GM18520 (cell line): ENCODE measurements around the gene TBRG4.

ENCODE experiments used
- ATAC-seq: cut with Tn5 transposase; IDR thresholded peaks from one replicate; pipeline ENCODE4 v1.9.1; 2021; ENCODE audit not compliant: unreplicated experiment

TBRG4 gene

GRCh38 chr7:45060295-45060694, 51.2 kb downstream of the TBRG4 start:
- no peak for ATAC-seq

GRCh38 chr7:45057878-45058277, 53.6 kb downstream of the TBRG4 start:
- no peak for ATAC-seq

GRCh38 chr7:45055594-45056219, 55.8 kb downstream of the TBRG4 start:
- no peak for ATAC-seq

- ATAC-seq, result no peak
Observed at GRCh38 chr7:45055016-45055415, 56.5 kb downstream of the TBRG4 start.

GRCh38 chr7:45054442-45054841, 57.1 kb downstream of the TBRG4 start:
- no peak for ATAC-seq

- no peak for ATAC-seq
Observed at GRCh38 chr7:45053941-45054340, 57.6 kb downstream of the TBRG4 start.

- no peak for ATAC-seq
Observed at GRCh38 chr7:45053401-45053800, 58.1 kb downstream of the TBRG4 start.

- ATAC-seq, result no peak
Observed at GRCh38 chr7:45052011-45052410, 59.5 kb downstream of the TBRG4 start.

- ATAC-seq, result no peak
Observed at GRCh38 chr7:45050198-45050597, 61.3 kb downstream of the TBRG4 start.
